Endothelial cell of umbilical vein (primary cell): ENCODE data around the gene GFI1B.

ENCODE experiments used
- CTCF ChIP-seq, 2 donors: IDR thresholded peaks; 1 replicate in 1 of 2; 2 replicates in 1 of 2; pipeline ENCODE4 v1.5.1; 2011; ENCODE audit warnings: low read length in 2 of 2, mild to moderate bottlenecking in 2 of 2, moderate library complexity in 2 of 2, control low read depth in 1 of 2, inconsistent platforms in 1 of 2, low read depth in 1 of 2; ENCODE audit not compliant: insufficient read depth in 1 of 2; ENCODE audit errors: extremely low read depth in 1 of 2
- EZH2 ChIP-seq: IDR thresholded peaks from 2 replicates; pipeline ENCODE4 v1.6.1; 2012; ENCODE audit warnings: borderline replicate concordance, low read depth, mild to moderate bottlenecking, moderate library complexity, low read length, inconsistent platforms; ENCODE audit not compliant: severe bottlenecking
- MAX ChIP-seq: IDR thresholded peaks from 2 replicates; pipeline ENCODE4 v1.6.1; 2011; ENCODE audit not compliant: insufficient read depth, insufficient read length
- POLR2A ChIP-seq: IDR thresholded peaks from 2 replicates; pipeline ENCODE4 v1.6.1; 2012; ENCODE audit warnings: low read depth, mild to moderate bottlenecking, control low read depth, low read length
- POLR2AphosphoS5 ChIP-seq: IDR thresholded peaks from 2 replicates; pipeline ENCODE4 v1.6.1; 2012; ENCODE audit warnings: low read depth, mild to moderate bottlenecking, control low read depth, low read length, moderate library complexity; ENCODE audit not compliant: insufficient read depth

GRCh38 chr9:132983491-132984201 lies 5.2 kb downstream of the GFI1B start:
- TF ChIP-seq CTCF (IDR thresholded peaks at IDR 0.05; ENCODE audit: extremely low read depth in 1 of 2, insufficient read depth in 1 of 2, low read depth in 1 of 2, low read length in 2 of 2) (no peak), POLR2AphosphoS5 (no peak), EZH2 (no peak), POLR2A (no peak), MAX (no peak)
